ENCODE data around the gene IFI27L1.

Gene IFI27L1

GRCh38 chr14:94079891-94080620 lies 1.1 kb upstream of the IFI27L1 start:
- no peak for DNase-seq (ENCODE audit: low read depth in 2 of 2)

- no peak for DNase-seq (ENCODE audit: low read depth in 2 of 2)
Measured at GRCh38 chr14:94081386-94081820, 293 bp downstream of the IFI27L1 start.

GRCh38 chr14:94087891-94088290 lies 6.8 kb downstream of the IFI27L1 start:
- no peak for DNase-seq (ENCODE audit: low read depth in 2 of 2)

DNA sequence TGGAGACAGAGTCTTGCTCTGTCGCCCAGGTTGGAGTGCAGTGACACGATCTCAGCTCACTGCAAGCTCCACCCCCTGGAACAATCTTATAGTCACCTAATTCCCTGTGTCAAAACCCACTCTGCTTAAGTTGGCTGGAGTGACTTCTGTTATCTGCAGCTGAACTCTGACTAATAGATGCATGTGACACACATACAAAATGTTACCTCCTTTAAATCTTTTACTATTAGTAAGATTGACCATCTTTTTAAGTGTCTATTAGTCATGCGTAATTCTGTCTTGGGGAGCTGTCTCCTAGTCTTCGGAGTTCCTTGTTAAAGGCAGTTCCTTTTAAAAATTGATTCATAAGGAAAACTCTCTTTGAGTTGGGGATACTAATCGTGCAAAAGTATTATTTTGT lies 7.4 kb downstream of the IFI27L1 start:
- no peak for DNase-seq (ENCODE audit: low read depth in 2 of 2)

- no peak for DNase-seq (ENCODE audit: low read depth in 2 of 2)
Measured at GRCh38 chr14:94089479-94089878, 8.4 kb downstream of the IFI27L1 start.

DNA sequence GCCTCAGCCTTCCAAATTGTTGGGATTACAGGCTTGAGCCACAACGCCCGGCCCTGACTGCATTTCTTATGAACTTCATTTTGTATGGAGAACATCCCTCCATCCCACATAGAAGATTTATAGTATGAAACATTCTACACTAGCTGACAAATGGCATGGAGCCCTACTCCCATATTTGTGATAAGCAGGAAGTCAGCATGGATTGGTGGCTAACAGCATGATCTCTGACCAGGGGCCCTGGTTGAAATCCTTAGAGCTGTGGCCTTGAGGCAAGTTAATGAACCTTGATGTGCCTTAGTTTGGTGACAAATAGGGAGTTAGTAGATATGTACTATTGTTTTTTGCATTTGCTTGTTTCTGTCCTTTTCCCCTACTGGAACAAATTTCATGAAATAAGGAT lies 12.3 kb downstream of the IFI27L1 start:
- DNase-seq (ENCODE audit: low read depth in 2 of 2), result no peak

GRCh38 chr14:94097091-94097490 lies 16.0 kb downstream of the IFI27L1 start:
- no peak for DNase-seq (ENCODE audit: low read depth in 2 of 2)

GRCh38 chr14:94098326-94098992 lies 17.3 kb downstream of the IFI27L1 start:
- DNase-seq (ENCODE audit: low read depth in 2 of 2), result no peak

DNA sequence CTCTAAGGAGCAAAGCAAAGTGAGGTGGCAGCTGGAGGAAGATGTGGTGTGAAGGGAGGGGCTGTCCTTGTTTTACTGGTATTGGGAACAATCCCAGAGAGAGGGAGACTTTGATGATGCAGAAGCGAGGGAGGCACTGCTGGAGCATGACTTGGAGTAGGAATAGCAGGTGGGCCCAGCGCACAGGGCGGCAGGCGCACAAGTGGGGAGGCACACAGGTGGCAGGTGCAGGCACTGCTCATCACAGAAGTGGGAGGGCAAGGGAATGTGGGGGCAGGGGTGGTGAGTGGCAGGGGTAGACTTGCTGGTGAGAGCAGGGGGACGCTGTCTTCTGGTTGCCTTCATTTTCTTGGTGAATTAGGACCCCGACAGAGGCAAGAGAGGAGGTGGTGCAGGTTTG lies 17.9 kb downstream of the IFI27L1 start:
- DNase-seq (ENCODE audit: low read depth in 2 of 2), result no peak

GRCh38 chr14:94100847-94101246 lies 19.7 kb downstream of the IFI27L1 start:
- no peak for DNase-seq (ENCODE audit: low read depth in 2 of 2)

DNA sequence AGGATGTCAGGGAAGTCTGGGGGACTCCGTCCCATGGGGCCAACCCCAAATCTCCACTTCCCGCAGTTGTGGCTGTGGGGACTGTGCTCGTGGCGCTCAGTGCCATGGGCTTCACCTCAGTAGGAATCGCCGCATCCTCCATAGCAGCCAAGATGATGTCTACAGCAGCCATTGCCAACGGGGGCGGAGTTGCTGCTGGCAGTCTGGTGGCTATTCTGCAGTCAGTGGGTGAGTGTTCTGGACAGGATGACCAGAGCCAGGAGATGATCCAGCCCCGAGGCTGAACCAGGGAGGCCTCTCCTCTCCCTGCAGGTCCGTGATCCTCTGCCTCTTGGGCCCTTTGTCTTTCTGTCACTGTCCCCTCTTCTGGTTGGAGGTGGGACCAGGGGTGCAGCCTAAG lies 20.6 kb downstream of the IFI27L1 start:
- no peak for DNase-seq (ENCODE audit: low read depth in 2 of 2)

GRCh38 chr14:94102768-94103482 lies 21.8 kb downstream of the IFI27L1 start:
- DNase-seq (ENCODE audit: low read depth in 2 of 2), result no peak

GRCh38 chr14:94103554-94104150 lies 22.5 kb downstream of the IFI27L1 start:
- no peak for DNase-seq (ENCODE audit: low read depth in 2 of 2)

GRCh38 chr14:94104731-94105130 lies 23.6 kb downstream of the IFI27L1 start:
- no peak for DNase-seq (ENCODE audit: low read depth in 2 of 2)

GRCh38 chr14:94109915-94110250 lies 28.8 kb downstream of the IFI27L1 start:
- DNase-seq (ENCODE audit: low read depth in 2 of 2), result no peak

DNA sequence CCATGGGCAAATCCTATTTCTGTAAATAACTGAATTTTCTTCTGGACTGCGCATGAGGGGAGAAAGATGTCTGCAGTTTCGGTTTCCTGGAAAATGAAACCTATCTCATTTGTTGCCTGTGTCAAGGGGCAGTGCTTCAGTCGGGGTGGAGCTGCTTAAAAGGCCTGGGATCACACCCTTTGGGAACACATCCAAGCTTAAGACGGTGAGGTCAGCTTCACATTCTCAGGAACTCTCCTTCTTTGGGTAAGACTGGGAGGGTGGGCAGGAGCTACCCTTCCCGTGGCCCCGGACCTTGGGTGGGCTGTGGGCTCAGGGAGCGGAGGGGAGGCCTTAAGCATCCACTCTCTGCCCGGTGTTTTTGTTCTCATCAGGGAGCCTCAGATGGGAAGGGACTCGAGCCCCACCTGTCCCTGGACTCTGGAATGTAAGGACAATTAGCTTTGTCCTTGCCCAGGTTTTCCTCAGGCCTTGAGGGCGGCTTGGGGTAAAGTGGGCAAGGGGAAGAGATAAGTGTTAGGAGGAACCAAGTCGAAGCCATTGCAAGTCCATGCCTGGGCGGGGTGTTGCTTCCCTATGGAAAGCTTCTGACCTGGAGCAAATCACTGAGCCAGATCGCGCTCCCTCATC lies 29.6 kb downstream of the IFI27L1 start, which contains the start of gene IFI27:
TSS of gene IFI27 (plus strand) at position 185 of the 630 bp plus-strand sequence.
- no peak for DNase-seq (ENCODE audit: low read depth in 2 of 2)

GRCh38 chr14:94111276-94112095 lies 30.4 kb downstream of the IFI27L1 start:
- DNase-seq (ENCODE audit: low read depth in 2 of 2), result no peak

- no peak for DNase-seq (ENCODE audit: low read depth in 2 of 2)
Measured at GRCh38 chr14:94112513-94113063, 31.5 kb downstream of the IFI27L1 start.

GRCh38 chr14:94113073-94113472 lies 32.0 kb downstream of the IFI27L1 start:
- no peak for DNase-seq (ENCODE audit: low read depth in 2 of 2)

GRCh38 chr14:94113490-94113889 lies 32.4 kb downstream of the IFI27L1 start:
- no peak for DNase-seq (ENCODE audit: low read depth in 2 of 2)
